Astrocyte (in vitro differentiated cells and primary cell): ENCODE results near the gene CACNG7. TPM values are rescaled to one million over a fixed set of nuclear protein-coding genes. Genes with fewer than 3 reads are reported as not detected.

Experiments
- DNase-seq: peaks from one replicate; pipeline ENCODE4 v3.0.0-alpha.2; 2010; ENCODE audit warnings: low read depth
- FAIRE-seq: peaks from 2 replicates; lab custom pipeline; 2011; peaks lifted over from hg19 to GRCh38; lab: Jason Lieb, UNC
- H2AFZ ChIP-seq: 2 replicates; pipeline ENCODE4 v1.6.0; 2012; ENCODE audit warnings: low read depth, low read length, inconsistent platforms
- H3K27ac ChIP-seq: 2 replicates; pipeline ENCODE4 v1.5.1; 2011; ENCODE audit warnings: low read depth, low read length, inconsistent platforms
- H3K27me3 ChIP-seq: 2 replicates; pipeline ENCODE4 v1.6.0; 2011; ENCODE audit warnings: low read length, inconsistent platforms; ENCODE audit not compliant: insufficient read depth
- H3K36me3 ChIP-seq: 2 replicates; pipeline ENCODE4 v1.5.1; 2011; ENCODE audit warnings: low read length, inconsistent platforms; ENCODE audit not compliant: insufficient read depth
- H3K4me1 ChIP-seq: 2 replicates; pipeline ENCODE4 v1.5.1; 2011; ENCODE audit warnings: low read length, inconsistent platforms; ENCODE audit not compliant: insufficient read depth
- H3K4me2 ChIP-seq: 2 replicates; pipeline ENCODE4 v1.6.0; 2012; ENCODE audit warnings: low read length, inconsistent platforms
- H3K4me3 ChIP-seq: 2 replicates; pipeline ENCODE4 v1.5.1; 2011; ENCODE audit warnings: low read depth, mild to moderate bottlenecking, low read length, inconsistent platforms; ENCODE audit not compliant: insufficient read depth
- H3K79me2 ChIP-seq: 2 replicates; pipeline ENCODE4 v1.6.0; 2012; ENCODE audit warnings: mild to moderate bottlenecking, low read length, inconsistent platforms; ENCODE audit not compliant: insufficient read depth
- H3K9ac ChIP-seq: 2 replicates; pipeline ENCODE4 v1.6.0; 2012; ENCODE audit warnings: mild to moderate bottlenecking, low read length, inconsistent platforms
- H3K9me3 ChIP-seq: 2 replicates; pipeline ENCODE4 v1.5.1; 2012; ENCODE audit warnings: low read depth, mild to moderate bottlenecking, low read length, inconsistent platforms; ENCODE audit not compliant: insufficient read depth
- H4K20me1 ChIP-seq: 2 replicates; pipeline ENCODE4 v1.6.0; 2012; ENCODE audit warnings: low read length, inconsistent platforms; ENCODE audit not compliant: insufficient read depth
- H3K27ac Mint-ChIP-seq: one replicate; pipeline ENCODE4 v1.8.0; 2021; ENCODE audit warnings: mild to moderate bottlenecking, mixed read lengths; ENCODE audit not compliant: unreplicated experiment
- H3K27me3 Mint-ChIP-seq: one replicate; pipeline ENCODE4 v1.8.0; 2021; ENCODE audit warnings: low read depth, mixed read lengths; ENCODE audit not compliant: unreplicated experiment
- H3K36me3 Mint-ChIP-seq: one replicate; pipeline ENCODE4 v1.8.0; 2021; ENCODE audit warnings: low read depth, mixed read lengths; ENCODE audit not compliant: unreplicated experiment
- H3K4me1 Mint-ChIP-seq: one replicate; pipeline ENCODE4 v1.8.0; 2021; ENCODE audit warnings: low read depth, mixed read lengths; ENCODE audit not compliant: unreplicated experiment
- H3K4me3 Mint-ChIP-seq: one replicate; pipeline ENCODE4 v1.8.0; 2021; ENCODE audit warnings: mild to moderate bottlenecking, moderate library complexity, mixed read lengths; ENCODE audit not compliant: unreplicated experiment
- H3K9me3 Mint-ChIP-seq: one replicate; pipeline ENCODE4 v1.8.0; 2021; ENCODE audit warnings: mild to moderate bottlenecking, mixed read lengths; ENCODE audit not compliant: unreplicated experiment
- EZH2 ChIP-seq: IDR thresholded peaks from 2 replicates; pipeline ENCODE4 v1.6.1; 2012; ENCODE audit warnings: mild to moderate bottlenecking, low read length, inconsistent platforms; ENCODE audit not compliant: insufficient read depth
- total RNA-seq: library from RNA; stranded (reverse); gene quantifications from 2 replicates; pipeline ENCODE4 v1.2.1, GENCODE V29; 2021
- TF ChIP-seq, protein P1 (sequence below): IDR thresholded peaks from 2 replicates; pipeline ENCODE4 v1.5.1; 2011; ENCODE audit warnings: low read depth, mild to moderate bottlenecking, inconsistent platforms, low read length, moderate library complexity; ENCODE audit not compliant: insufficient read depth

Gene CACNG7
- total RNA-seq, 1 donor from 2014 or later: 3.5 TPM

- DNase-seq: no peak
- Histone ChIP-seq H3K36me3 (peaks cover 12% of the 10 kb centered on the region), H3K4me2 (no peak overlapping the region), H3K9ac (no peak overlapping the region), H3K27ac (no peak overlapping the region), H3K79me2 (peaks cover 21% of the 10 kb centered on the region), H2AFZ (no peak overlapping the region), H3K27me3 (peaks cover 25% of the 10 kb centered on the region), H3K4me1 (peaks cover 15% of the 10 kb centered on the region), H4K20me1 (peaks cover 48% of the 10 kb centered on the region), H3K9me3 (no peaks in the 10 kb centered on the region), H3K4me3 (no peak overlapping the region)
- Mint-ChIP-seq H3K4me1 (peaks cover 2% of the 10 kb centered on the region), H3K9me3 (no peaks in the 10 kb centered on the region), H3K27me3 (no peaks in the 10 kb centered on the region), H3K4me3 (no peak overlapping the region), H3K27ac (no peak overlapping the region), H3K36me3 (peaks cover 21% of the 10 kb centered on the region)
- no peak for TF ChIP-seq EZH2
- TF ChIP-seq, protein P1, sequence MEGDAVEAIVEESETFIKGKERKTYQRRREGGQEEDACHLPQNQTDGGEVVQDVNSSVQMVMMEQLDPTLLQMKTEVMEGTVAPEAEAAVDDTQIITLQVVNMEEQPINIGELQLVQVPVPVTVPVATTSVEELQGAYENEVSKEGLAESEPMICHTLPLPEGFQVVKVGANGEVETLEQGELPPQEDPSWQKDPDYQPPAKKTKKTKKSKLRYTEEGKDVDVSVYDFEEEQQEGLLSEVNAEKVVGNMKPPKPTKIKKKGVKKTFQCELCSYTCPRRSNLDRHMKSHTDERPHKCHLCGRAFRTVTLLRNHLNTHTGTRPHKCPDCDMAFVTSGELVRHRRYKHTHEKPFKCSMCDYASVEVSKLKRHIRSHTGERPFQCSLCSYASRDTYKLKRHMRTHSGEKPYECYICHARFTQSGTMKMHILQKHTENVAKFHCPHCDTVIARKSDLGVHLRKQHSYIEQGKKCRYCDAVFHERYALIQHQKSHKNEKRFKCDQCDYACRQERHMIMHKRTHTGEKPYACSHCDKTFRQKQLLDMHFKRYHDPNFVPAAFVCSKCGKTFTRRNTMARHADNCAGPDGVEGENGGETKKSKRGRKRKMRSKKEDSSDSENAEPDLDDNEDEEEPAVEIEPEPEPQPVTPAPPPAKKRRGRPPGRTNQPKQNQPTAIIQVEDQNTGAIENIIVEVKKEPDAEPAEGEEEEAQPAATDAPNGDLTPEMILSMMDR: no peak
- no peak for FAIRE-seq
These were observed 31.7 kb upstream of the CACNG7 start for GRCh38 chr19:53877361-53877766.

DNA sequence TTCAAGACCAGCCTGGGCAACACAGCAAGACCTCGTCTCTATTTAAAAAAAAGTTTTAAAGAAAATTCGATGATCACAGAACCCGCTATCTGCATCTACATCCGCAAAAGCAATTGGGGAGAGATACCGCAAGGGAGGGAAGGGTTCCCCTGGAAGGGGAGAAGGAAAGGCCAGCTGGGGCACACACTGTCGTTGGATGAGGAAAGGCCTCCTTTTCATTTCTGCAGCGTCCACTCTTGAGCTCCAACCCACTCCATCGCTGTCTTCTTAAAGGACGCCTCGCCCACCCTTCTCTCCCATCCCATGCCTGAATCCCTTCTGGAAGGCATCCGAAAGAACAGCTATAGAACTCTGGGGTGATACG is 30.3 kb upstream of the CACNG7 start:
- H3K79me2 ChIP-seq: peaks cover 9% of the 10 kb centered on the region
- H3K4me3 Mint-ChIP-seq: no peak overlapping the region
- H3K4me3 ChIP-seq: peak overlapping the region; percentile 65
- H3K36me3 Mint-ChIP-seq: peaks cover 17% of the 10 kb centered on the region
- H3K4me2 ChIP-seq: peak overlapping the region; percentile 92
- H3K36me3 ChIP-seq: peaks cover 7% of the 10 kb centered on the region
- H4K20me1 ChIP-seq: peaks cover 34% of the 10 kb centered on the region
- H3K4me1 Mint-ChIP-seq: peaks cover 2% of the 10 kb centered on the region
- TF ChIP-seq EZH2: no peak
- TF ChIP-seq, protein P1: no peak
- no peak for FAIRE-seq
- H3K27me3 ChIP-seq: peaks cover 34% of the 10 kb centered on the region
- peaks cover 8% of the 10 kb centered on the region for H3K27me3 Mint-ChIP-seq
- H3K27ac Mint-ChIP-seq: peak overlapping the region; percentile 59
- peaks cover 15% of the 10 kb centered on the region for H3K4me1 ChIP-seq
- H3K9me3 Mint-ChIP-seq: no peaks in the 10 kb centered on the region
- peak overlapping the region; percentile 85 for H2AFZ ChIP-seq
- peak overlapping the region; percentile 80 for H3K9ac ChIP-seq
- no peak for DNase-seq
- no peak overlapping the region for H3K27ac ChIP-seq
- no peaks in the 10 kb centered on the region for H3K9me3 ChIP-seq
